ENCODE results near the gene PLGRKT. TPM values are rescaled to one million over a fixed set of nuclear protein-coding genes. Genes with fewer than 3 reads are reported as not detected.
"Not testable (repeated sequence)": the region's sequence is repeated elsewhere in the genome, so short reads cannot be mapped to it uniquely, and the experiment has no call there.

PLGRKT gene, protein sequence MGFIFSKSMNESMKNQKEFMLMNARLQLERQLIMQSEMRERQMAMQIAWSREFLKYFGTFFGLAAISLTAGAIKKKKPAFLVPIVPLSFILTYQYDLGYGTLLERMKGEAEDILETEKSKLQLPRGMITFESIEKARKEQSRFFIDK
- total RNA-seq: 39.3 and 41.4 TPM in 2 replicates

DNA sequence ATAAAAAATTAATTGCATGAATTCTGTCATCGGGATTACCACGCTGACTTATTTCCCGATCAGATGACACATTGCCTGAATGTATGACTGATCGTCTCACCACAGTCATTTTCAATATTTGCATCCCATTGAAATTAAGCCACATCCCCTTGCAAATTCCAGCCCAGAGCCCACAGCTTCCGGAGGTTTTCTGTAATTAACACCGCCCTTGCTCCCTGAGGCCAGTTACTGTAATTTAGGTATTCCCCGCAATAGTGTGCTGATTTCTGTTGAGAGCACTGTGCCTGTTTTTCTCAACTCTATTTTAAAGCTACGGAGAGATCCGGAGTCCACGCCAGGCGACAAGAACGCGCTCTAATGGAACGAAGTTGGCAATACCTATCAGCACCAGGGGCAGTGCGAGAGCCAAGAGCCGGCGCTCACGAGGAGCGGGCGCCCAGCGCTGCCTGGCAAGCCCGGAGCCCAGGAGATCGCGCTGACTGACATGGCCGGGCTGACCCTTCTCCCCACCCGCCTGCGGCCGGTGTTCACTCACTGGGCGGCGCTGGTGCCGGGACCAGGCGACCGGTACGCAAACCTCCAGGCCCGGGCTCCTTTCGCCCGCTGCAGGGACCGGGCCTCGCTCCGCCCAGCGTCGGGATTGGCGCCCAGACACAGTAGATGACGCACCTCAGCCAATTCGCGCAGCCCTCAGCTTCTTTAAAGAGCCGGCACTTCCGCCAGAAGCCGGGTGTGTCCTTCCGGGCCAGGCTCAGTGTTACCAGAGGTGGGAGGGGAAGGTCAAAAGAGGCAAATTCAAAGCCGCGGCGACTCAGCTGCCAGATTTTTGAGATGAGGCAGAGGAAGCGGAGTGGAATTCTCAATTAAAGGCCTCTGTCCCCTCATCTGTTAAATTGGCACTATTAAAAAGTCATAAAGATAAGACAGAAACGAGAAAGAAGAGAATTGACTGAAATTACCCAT lies at the start of gene PLGRKT:
Gene PLGRKT (minus strand): TSS at position 672 of the 963 bp plus-strand sequence. CDS start 5,948 bp downstream, outside the sequence.
- intact Hi-C loops (cut with micrococcal nuclease): loop anchor here (1.0 to 5.0 kb wide), 17 partner anchors 9 to 1910 kb away; partner anchors contain the start of genes CD274, CDC37L1, JAK2 and PDCD1LG2

DNA sequence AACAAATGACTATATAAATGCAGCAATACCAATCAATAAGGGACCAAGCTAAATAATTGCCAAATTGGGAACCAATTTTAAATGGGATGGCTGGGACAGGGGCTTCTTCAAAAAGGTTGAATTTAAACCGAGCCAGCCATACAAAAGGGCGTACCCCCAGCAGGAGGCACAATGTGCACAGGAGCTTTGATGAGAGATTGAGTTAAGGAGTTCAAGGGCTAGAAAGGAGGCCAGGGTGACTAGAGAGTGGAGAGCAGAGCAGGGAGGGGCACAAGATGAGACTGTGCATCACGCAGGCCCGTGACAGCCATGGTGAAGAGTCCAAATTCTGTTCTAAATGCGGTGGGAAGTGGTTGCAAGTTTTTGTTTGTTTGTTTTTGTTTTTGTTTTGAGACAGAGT lies 49.3 kb upstream of the PLGRKT start:
- intact Hi-C loops (cut with micrococcal nuclease): no loop called here

DNA sequence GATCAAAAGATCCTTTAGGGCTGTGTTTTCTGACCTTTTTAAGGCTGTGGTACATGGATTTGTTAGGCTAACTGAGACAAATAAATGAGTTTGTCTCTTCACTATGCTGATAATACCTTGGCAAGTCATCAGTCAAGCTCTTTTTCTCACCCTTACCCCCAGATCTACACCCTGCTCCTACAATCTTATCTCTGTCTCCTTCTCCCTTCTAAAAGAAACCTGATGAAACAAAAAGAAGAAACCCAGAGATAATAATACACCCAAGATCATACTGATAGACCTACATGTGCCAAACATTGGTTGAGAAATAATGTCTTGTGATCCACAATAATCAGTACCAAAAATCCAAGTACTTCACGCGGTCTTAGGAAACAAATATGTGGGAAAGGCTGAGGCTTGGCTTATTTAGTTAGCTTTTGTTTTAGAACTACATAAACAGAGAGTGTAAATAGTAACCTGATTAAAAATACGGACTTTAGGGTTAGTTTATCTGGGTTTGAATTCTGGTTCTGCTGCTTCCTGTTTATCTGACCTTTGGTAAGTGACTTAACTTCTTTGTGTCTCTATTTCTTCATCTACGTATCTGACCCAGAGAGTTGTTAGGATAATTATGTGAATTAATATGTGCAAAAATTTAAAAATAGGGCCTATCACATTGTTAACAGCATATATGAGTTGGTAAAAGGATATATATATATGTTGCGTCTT lies 47.8 kb upstream of the PLGRKT start:
- intact Hi-C loops (cut with micrococcal nuclease): no loop called here

DNA sequence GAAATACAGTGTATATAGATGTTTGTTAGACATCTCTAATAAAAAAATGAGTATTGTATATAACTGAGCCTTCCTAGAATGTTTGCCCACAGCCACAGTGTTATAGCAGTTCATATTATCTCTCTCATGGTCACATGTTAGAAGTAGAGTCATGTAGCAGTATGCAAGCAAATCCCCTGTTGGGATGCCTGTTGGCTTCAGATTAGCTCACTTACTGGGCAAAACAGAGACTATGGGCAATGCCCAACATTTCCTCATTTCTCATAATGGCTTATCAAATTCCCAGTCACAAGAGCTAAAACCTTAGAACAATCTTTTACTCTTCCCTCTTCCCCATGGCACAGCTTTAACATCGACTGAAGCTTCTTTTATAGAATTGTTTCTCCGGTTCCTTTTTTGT lies 45.6 kb upstream of the PLGRKT start:
- intact Hi-C loops (cut with micrococcal nuclease): no loop called here

DNA sequence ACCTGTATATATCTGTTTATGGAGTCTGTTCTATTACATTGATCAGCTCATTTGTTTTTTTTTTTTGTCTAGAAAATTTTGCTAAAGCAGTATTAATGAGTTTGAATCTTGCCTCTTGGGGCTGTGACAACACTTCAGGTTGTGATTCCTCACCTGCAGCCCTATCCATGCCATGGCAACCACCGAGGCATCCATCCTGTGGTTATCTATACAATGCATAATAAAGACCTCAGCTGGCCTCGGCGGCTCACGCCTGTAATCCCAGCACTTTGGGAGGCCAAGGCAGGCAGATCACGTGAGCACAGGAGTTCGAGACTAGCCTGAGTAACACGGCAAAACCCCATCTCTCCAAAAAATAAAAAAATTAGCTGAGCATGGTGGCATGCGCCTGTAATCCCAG lies 44.5 kb upstream of the PLGRKT start:
- intact Hi-C loops (cut with micrococcal nuclease): no loop called here

DNA sequence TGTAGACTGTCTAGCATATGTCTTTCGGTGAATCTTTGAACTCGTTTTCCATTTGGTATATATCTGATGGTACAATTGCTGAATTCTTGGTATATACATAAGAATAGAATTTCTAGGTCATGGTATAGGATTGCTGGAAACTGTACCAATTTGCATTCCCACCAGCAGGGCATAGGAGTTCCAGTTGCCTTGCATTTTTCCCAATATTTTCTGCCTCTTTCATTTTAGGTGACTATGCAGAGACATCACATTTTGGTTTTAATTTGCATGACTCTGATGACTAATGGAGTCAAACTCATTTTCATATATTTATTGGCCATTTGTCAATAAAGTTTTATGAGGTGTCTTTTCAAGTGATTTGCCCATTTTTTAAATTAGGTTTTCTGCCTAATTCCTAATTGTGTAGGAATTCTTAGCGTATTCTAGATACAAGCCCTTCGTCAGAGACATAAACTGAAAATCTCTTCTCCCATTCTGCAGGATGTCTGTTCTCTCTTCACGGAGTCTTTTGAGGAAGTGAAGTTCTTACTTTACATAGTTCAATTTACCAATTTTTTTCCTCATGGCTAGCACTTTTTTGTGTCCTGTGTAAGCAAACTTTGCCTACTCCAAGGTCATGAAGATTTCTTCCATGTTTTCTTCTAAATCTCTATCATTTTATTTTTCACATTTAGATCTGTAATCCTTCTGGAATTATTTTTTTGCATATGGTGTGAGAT lies 43.8 kb upstream of the PLGRKT start:
- intact Hi-C loops (cut with micrococcal nuclease): no loop called here

DNA sequence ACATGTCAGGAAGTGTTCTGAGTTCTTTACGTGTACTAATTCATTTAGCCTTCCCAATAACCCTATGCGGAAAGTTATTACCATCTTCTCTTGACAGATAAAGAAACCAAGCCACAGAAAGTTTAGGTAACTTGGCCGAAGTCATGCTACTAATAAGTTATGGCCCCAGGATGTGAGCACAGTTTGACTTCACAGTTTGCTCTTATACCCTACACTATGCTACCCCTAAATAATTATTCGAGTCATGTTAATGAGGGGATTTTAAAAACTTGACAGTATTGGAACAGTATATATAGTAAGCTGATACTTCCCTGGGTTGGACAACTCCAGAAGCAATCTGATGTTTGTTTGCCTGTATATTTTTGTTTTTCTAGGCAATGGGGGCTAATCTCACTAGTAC lies 43.2 kb upstream of the PLGRKT start:
- intact Hi-C loops (cut with micrococcal nuclease): no loop called here

DNA sequence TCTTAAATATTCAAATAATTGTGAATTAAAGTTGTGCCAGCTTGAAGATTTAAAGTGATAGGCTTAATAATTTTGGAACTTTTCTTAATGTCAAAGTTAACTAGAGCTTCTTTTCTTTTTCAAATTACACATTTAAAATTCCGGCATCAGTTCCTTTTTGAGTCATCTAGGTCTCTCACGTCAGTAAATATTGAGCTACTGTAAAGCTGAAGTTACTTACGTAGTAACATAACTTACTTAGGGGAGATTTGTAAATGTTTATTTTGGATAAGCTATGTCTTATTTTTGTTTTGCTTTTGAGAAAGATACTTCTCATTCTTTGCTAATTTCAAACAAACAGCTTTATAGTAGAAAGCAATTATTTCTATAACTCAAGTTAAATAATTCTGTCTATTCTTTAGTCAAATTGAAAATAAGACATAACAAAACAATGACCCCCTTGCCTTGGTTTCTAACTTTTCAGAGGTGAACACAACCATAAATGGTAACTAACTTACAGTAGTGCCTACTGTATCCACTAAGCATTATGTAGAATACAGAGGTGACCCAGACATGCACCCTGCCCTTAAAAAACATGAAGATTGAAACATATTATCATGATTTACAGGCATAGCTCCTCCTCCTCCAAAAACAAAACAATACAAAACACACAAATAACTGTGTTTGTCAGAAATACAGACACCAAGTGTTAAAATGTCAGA lies 42.4 kb upstream of the PLGRKT start:
- intact Hi-C loops (cut with micrococcal nuclease): no loop called here

DNA sequence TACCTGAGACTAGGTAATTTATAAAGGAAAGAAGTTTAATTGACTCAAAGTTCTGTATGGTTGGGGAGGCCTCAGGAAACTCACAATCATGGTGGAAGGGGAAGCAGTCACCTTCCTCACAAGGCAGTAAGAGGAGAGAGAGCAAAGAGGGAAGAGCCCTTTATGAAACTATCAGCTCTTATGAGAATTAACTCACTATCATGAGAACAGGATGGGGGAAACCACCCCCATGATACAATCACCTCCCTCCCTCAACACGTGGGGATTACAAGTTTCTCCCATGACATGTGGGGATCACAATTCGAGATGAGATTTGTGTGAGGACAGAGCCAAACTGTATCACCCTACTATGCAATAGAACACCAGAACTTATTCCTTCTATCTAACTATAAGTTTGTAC lies 40.5 kb upstream of the PLGRKT start:
- intact Hi-C loops (cut with micrococcal nuclease): no loop called here

DNA sequence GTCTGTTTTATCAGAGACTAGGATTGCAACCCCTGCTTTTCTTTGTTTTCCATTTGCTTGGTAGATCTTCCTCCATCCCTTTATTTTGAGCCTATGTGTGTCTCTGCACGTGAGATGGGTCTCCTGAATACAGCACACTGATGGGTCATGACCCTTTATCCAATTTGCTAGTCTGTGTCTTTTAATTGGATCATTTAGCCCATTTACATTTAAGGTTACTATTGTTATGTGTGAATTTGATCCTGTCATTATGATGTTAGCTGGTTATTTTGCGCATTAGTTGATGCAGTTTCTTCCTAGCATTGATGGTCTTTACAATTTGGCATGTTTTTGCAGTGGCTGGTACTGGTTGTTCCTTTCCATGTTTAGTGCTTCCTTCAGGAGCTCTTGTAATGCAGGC lies 37.9 kb upstream of the PLGRKT start:
- intact Hi-C loops (cut with micrococcal nuclease): not testable (repeated sequence)

DNA sequence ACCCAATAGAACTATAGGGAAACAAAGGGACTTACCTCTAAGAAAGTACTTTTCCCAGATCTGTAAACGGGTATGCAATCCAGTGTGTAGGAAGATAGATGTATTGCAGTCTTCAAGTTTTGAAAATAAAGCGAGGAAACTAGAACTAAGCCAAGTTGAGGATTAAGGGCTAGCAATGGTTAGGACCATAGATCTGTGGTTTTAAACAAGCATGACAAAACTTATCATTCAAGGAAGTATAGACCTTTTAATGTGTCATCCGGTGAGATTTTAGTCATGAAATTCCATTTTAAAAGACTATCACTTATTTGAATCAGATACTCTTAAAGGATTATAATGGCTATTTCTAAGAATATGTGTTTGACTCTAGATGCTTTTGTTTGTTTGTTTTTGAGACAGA lies 33.1 kb upstream of the PLGRKT start:
- intact Hi-C loops (cut with micrococcal nuclease): no loop called here

DNA sequence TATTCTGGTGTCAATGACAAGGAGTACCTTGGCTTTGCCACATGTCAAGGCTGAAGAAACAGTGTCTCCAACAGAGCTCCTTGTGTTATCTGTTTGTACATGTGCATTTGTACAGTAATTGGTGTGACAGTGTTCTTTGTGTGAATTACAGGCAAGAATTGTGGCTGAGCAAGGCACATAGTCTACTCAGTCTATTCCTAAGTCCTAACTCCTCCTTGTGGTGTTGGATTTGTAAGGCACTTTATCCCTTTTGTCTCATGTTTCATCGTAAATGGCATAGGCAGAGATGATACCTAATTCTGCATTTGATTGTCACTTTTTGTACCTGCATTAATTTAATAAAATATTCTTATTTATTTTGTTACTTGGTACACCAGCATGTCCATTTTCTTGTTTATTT lies 32.4 kb upstream of the PLGRKT start:
- intact Hi-C loops (cut with micrococcal nuclease): no loop called here

DNA sequence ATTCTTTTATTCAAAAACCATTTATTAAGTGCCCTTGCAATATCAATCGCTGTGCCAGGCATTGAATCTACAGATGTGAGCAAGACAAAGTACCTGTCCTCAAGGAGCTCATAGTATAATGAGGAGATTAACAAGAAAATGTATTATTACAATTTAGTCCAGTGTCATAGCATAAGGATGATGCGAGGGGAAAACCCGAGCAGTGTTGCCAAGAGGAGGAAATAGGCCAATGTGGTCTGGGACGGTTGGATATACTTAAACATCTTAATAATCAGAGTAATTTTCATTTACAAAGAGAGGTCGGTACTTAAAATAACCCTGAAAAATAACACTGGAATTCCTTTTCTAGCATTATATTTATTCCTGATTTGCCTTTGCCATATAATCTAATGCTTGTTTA lies 31.1 kb upstream of the PLGRKT start:
- intact Hi-C loops (cut with micrococcal nuclease): no loop called here

DNA sequence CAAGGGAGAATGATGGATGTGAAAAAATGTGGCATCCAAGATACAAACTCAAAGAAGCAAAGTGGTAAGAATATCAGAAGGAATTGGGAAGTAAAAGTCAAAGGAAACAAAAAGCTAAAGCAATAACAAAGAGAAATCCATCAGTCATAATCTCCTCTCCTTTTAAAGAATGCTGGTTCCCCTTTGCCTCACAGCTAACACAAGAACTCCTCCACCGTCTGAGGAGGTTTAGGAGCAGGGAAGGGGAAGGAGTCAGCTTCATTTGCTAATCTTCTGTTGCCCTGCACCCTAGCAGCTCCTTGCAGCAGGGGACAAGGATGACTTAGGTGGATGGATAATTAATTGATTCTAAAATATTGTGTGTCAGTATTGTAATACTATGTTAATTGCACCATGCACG lies 29.0 kb upstream of the PLGRKT start:
- intact Hi-C loops (cut with micrococcal nuclease): no loop called here

DNA sequence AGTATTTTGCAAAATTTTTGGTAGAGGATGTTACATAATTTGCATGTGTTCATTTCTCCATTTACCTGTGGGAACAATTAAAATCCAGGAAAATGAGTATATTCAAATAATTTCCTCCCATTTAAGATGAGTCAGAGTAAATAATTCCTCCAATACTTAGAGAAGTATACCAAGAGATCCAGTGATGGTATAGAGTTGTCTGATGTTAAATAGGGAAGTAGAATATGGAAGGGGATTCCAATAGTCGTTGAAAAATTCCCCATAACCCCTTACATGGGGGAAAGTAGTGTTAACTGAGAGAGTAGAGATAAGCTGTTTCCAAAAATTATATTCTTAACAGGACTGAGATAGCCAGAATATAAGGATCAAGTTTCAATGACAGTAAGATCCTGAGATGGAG lies 28.3 kb upstream of the PLGRKT start:
- intact Hi-C loops (cut with micrococcal nuclease): no loop called here

DNA sequence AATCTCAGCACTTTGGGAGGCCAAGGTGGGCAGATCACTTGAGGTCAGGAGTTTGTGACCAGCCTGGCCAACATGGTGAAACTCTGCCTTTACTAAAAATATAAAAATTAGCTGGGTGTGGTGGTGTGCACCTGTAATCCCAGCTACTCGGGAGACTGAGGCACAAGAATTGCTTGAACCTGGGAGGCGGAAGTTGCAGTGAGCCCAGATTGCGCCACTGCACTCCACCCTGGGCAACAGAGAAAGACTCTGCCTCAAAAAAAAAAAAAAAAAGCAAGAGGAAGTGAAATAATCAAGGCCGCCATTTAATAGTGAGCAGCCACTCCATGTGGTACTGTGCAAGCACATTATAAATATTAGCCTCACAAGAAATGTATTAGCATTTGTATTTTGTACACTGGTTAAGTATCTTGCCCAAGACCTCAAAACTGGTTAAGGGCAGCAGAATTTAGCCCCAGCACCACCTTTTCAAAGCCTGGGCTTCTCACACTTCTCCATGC lies 27.2 kb upstream of the PLGRKT start:
- intact Hi-C loops (cut with micrococcal nuclease): not testable (repeated sequence)

DNA sequence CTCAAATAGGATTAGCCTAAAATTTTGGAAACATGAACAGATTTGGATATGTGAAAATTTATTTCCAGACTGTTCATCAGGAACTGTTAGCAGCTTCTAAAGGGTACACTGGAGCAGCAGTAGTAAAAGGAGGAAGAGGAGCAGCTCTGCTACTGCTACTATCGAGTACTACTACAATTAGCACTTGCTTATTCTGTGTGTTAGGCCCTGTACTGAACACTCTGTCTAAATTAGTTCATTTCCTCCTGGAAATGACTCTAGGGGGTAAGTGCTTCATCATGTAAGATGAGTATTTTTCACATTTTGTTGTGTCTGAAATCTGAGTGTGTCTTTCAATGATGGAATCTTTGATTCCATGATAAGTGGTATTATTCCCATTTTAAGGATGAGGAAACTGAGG lies 22.4 kb upstream of the PLGRKT start:
- intact Hi-C loops (cut with micrococcal nuclease): no loop called here

DNA sequence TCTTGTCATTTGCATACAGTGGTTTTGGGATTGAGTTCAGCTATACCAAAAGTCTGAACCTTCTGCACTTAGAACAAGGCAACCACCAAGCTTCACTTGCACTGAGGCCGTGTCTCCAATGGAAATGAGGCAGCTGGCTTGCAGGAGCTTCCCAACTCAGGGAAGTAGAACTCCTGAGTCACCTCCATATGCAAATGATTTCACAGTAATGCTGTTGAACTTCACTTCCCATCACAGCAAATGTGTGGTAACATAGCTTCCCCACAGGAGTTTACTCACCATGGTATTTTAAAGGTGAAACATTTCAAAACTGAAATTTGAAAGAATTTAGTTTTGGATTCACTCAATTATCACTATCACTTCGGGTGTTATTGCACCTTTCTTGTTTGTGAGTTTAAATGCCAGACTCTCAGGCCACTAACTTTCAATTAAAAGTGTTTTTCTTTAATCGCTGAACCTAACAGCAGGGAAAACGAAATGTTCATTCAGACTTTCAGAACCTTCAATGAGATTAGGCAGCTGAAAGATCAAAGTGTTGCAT lies 21.6 kb upstream of the PLGRKT start:
- intact Hi-C loops (cut with micrococcal nuclease): loop anchor here (1.0 to 2.0 kb wide), 4 partner anchors 9 to 127 kb away; partner anchors contain the start of genes CD274 and PDCD1LG2

DNA sequence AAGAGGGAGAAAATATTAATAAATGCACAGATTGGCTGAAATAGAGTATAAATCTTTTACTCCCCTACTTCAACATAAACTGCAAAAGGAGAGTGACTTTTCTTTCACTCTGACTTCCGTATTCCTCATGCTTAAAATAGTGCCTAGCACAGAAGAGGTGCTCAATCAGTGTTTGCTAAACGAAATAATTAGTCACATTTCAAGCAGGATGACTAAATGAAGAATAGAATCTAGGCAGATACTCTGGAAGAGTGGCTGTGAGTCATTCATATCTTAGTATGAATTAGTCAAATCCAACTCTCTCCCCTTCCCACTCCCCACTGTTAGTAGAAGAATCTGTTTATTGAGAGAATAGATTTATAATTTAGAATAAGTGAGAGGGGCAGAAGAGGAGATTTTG lies 17.5 kb upstream of the PLGRKT start:
- intact Hi-C loops (cut with micrococcal nuclease): no loop called here

DNA sequence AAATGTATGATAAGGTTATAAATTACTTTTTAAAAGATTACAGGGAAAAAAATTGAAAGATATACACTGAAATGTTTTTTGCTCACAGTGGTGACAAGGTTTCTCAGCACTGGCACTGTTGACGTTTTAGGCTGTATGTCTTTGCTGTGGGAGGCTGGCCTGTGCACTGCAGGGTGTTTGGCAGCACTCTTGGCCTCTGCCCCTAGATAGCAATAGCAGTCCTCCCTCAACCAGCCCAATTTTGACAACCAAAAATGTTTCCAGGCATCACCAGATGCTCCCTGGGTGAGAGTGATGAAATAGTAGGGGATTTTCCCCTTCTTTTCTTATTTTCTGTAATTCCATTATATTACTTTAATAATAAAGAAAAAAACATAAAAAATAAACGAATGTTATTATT lies 15.9 kb upstream of the PLGRKT start:
- intact Hi-C loops (cut with micrococcal nuclease): loop anchor here (5.0 kb wide), 5 partner anchors 389 to 1229 kb away; partner anchors contain the start of gene CDC37L1

Data from T-helper 1 cell treated with Interleukin-12 subunit alpha and Interleukin-12 subunit beta and Interleukin-4 antibody, amounts not matched to agents 30 ng/mL and 1 ng/mL, for 36 hours (primary cell).